ENCODE results near the gene FOXP1. TPM values are rescaled to one million over a fixed set of nuclear protein-coding genes. Genes with fewer than 3 reads are reported as not detected.

The FOXP1 gene
- total and polyA plus RNA-seq, 2 of the 13 experiments (the other 11 are each of a cell fraction or from before 2014, with no cell fraction given), result 40.4 to 59.0 TPM

GRCh38 chr3:71154846-71155245 is 428.7 kb downstream of the FOXP1 start:
- Histone ChIP-seq H3K27ac (ENCODE audit: extremely low read length, insufficient read depth, low read length) (peak overlapping the region; percentile 21), H3K4me1 (ENCODE audit: insufficient read depth, low read length) (peaks cover 91% of the 10 kb centered on the region), H3K9ac (ENCODE audit: insufficient read depth, low read depth, low read length) (no peak overlapping the region), H4K20me1 (ENCODE audit: insufficient read depth, low read length) (no peaks in the 10 kb centered on the region), H3K9me3 (ENCODE audit: low read length) (no peaks in the 10 kb centered on the region), H2AFZ (ENCODE audit: low read length) (no peak overlapping the region), H3K27me3 (ENCODE audit: control insufficient read depth in 1 of 2, insufficient read depth in 2 of 2, low read length in 2 of 2) (no peaks in the 10 kb centered on the region), H3K4me2 (ENCODE audit: low read depth, low read length) (no peak overlapping the region), H3K4me3 (replicated peaks in 1 of 3; ENCODE audit: insufficient read depth in 1 of 3, low read depth in 2 of 3, low read length in 3 of 3) (no peak overlapping the region), H3K79me2 (ENCODE audit: insufficient read depth, low read length) (no peaks in the 10 kb centered on the region), H3K36me3 (replicated peaks in 1 of 2; ENCODE audit: control insufficient read depth in 1 of 2, insufficient read depth in 2 of 2, low read length in 2 of 2) (peaks cover 0 to under 1% of the 10 kb centered on the region in 2 experiments; a peak in 1 of 5 replicates)
- DNase-seq (ENCODE audit: low spot score) (no peak), ATAC-seq (no peak), FAIRE-seq (no peak)
- intact Hi-C loops (cut with micrococcal nuclease; ENCODE audit: unreplicated experiment), result loop anchor here (5.0 to 10.0 kb wide), 3 partner anchors 90 to 628 kb away; no protein-coding TSS in a partner anchor
- TF ChIP-seq MAZ (IDR thresholded peaks at IDR 0.05; ENCODE audit: borderline replicate concordance, low read depth, low read length), result no peak
- no peak for TF ChIP-seq MAZ (CRISPR knock-in tag; IDR thresholded peaks at IDR 0.05; ENCODE audit: low read depth)
- TF ChIP-seq NFIB (CRISPR knock-in tag; IDR thresholded peaks at IDR 0.05; ENCODE audit: borderline replicate concordance), result no peak
- TF ChIP-seq PCBP1 (IDR thresholded peaks at IDR 0.05; ENCODE audit: borderline replicate concordance, low read depth, low read length), result no peak
- no peak for TF ChIP-seq ATF7-NPFF (CRISPR knock-in tag; IDR thresholded peaks at IDR 0.05; ENCODE audit: low read depth)
- in situ Hi-C loops (cut with HindIII; ENCODE audit: extremely low pct_ligation_motif_present, low pct_unique_long_range_greater_than_20kb), result loop anchor here (5.0 kb wide), 1 partner anchor 52 kb away; no protein-coding TSS in a partner anchor
- CTCF ChIA-PET (ENCODE audit: low intra/inter-chr PET ratio, low total read pairs), result no interaction called here
- POLR2A ChIA-PET, result interaction anchor here (1.0 to 1.6 kb wide), 2 partner anchors 23 to 55 kb away, joined by 3 read pairs; no protein-coding TSS in a partner anchor
- no TSS peak for BruUV-seq (replicated peaks)

GRCh38 chr3:71153713-71154112 is 429.8 kb downstream of the FOXP1 start:
- no peak overlapping the region for H2AFZ ChIP-seq (ENCODE audit: low read length)
- DNase-seq (ENCODE audit: low spot score) (peak; percentile 66), ATAC-seq (peak; percentile 5; the same call in 1 of the 3 replicates), FAIRE-seq (no peak)
- WGBS (ENCODE audit: low lambda C conversion rate), result 12% methylated on average over 2 of the region's 2 CpGs
- H3K9me3 ChIP-seq (ENCODE audit: low read length), result no peaks in the 10 kb centered on the region
- CTCF ChIA-PET (ENCODE audit: low intra/inter-chr PET ratio, low total read pairs), result no interaction called here
- H3K27ac ChIP-seq (ENCODE audit: extremely low read length, insufficient read depth, low read length), result peak overlapping the region; percentile 66
- no peak overlapping the region; a peak in 1 of 6 replicates for H3K4me3 ChIP-seq (replicated peaks in 1 of 3; ENCODE audit: insufficient read depth in 1 of 3, low read depth in 2 of 3, low read length in 3 of 3)
- peak overlapping the region; percentile 66 for H3K4me2 ChIP-seq (ENCODE audit: low read depth, low read length)
- H3K36me3 ChIP-seq (replicated peaks in 1 of 2; ENCODE audit: control insufficient read depth in 1 of 2, insufficient read depth in 2 of 2, low read length in 2 of 2), result no peaks in the 10 kb centered on the region
- H3K79me2 ChIP-seq (ENCODE audit: insufficient read depth, low read length), result no peaks in the 10 kb centered on the region
- BruUV-seq (replicated peaks), result no TSS peak
- H4K20me1 ChIP-seq (ENCODE audit: insufficient read depth, low read length), result no peaks in the 10 kb centered on the region
- no peak overlapping the region for H3K9ac ChIP-seq (ENCODE audit: insufficient read depth, low read depth, low read length)
- POLR2A ChIA-PET, result interaction anchor here (0.9 to 3.3 kb wide), 9 partner anchors 11 to 152 kb away, joined by 3 to 21 read pairs (median 4); no protein-coding TSS in a partner anchor
- intact Hi-C loops (cut with micrococcal nuclease; ENCODE audit: unreplicated experiment), result loop anchor here (1.0 to 10.0 kb wide), 4 partner anchors 55 to 626 kb away; no protein-coding TSS in a partner anchor
- H3K27me3 ChIP-seq (ENCODE audit: control insufficient read depth in 1 of 2, insufficient read depth in 2 of 2, low read length in 2 of 2), result no peaks in the 10 kb centered on the region
- in situ Hi-C loops (cut with HindIII; ENCODE audit: extremely low pct_ligation_motif_present, low pct_unique_long_range_greater_than_20kb), result loop anchor here (5.0 kb wide), 1 partner anchor 54 kb away; no protein-coding TSS in a partner anchor
- H3K4me1 ChIP-seq (ENCODE audit: insufficient read depth, low read length), result peaks cover 80% of the 10 kb centered on the region
- TF ChIP-seq PCBP1 (IDR thresholded peaks at IDR 0.05; ENCODE audit: borderline replicate concordance, low read depth, low read length), result no peak
- TF ChIP-seq ZFY (CRISPR knock-in tag; IDR thresholded peaks at IDR 0.05), result no peak
- TF ChIP-seq CREB3 (CRISPR knock-in tag; IDR thresholded peaks at IDR 0.05), result no peak
- TF ChIP-seq TBX3 (IDR thresholded peaks at IDR 0.05; ENCODE audit: borderline replicate concordance), result peak; percentile 49; the same call in 1 of the 2 replicates
- no peak for TF ChIP-seq ZNF18 (CRISPR knock-in tag; IDR thresholded peaks at IDR 0.05; ENCODE audit: insufficient replicate concordance)
- no peak for TF ChIP-seq E2F5 (CRISPR knock-in tag; conservative IDR thresholded peaks at IDR 0.05)
- TF ChIP-seq ZNF572 (CRISPR knock-in tag; IDR thresholded peaks at IDR 0.05), result no peak
- no peak for TF ChIP-seq ZNF160 (CRISPR knock-in tag; IDR thresholded peaks at IDR 0.05)
